ENCODE measurements around the gene DVL3. TPM values are rescaled to one million over a fixed set of nuclear protein-coding genes. Genes with fewer than 3 reads are reported as not detected.
"Not testable (repeated sequence)": the region's sequence is repeated elsewhere in the genome, so short reads cannot be mapped to it uniquely, and the experiment has no call there.

The DVL3 gene
- total and polyA plus RNA-seq, 4 donors = 8.6 to 26.3 (median 17.4) TPM

GRCh38 chr3:184160456-184160855, 5.3 kb downstream of the DVL3 start:
- 53% methylated on average over 2 of the region's 2 CpGs for WGBS
- no peaks in the 10 kb centered on the region for H3K27me3 ChIP-seq (ENCODE audit: control insufficient read depth in 4 of 4, insufficient read depth in 4 of 4, low read length in 3 of 4)
- DNase-seq (ENCODE audit: low spot score) = no peak
- H3K9ac ChIP-seq (ENCODE audit: low read depth in 1 of 2, low read length in 2 of 2) = no peak overlapping the region
- H3K4me3 ChIP-seq (ENCODE audit: low read depth in 1 of 3, low read length in 3 of 3) = no peak overlapping the region
- peaks cover 5 to 27% (median 21%) of the 10 kb centered on the region in 4 donors for H3K4me1 ChIP-seq (ENCODE audit: control insufficient read depth in 4 of 4, insufficient read depth in 4 of 4, low read length in 3 of 4)
- TF ChIP-seq FOXA1 (IDR thresholded peaks at IDR 0.05) (no peak), YY1 (IDR thresholded peaks at IDR 0.05) (no peak), TAF1 (conservative IDR thresholded peaks at IDR 0.05) (no peak), HNF4G (IDR thresholded peaks at IDR 0.05) (no peak), RAD21 (IDR thresholded peaks at IDR 0.05) (no peak), FOXA2 (IDR thresholded peaks at IDR 0.05) (no peak), RXRA (IDR thresholded peaks at IDR 0.05) (no peak), SP1 (IDR thresholded peaks at IDR 0.05) (no peak)
- H3K27ac ChIP-seq (ENCODE audit: low read depth in 1 of 2, low read length in 2 of 2) = no peak overlapping the region
- H3K9me3 ChIP-seq (ENCODE audit: control insufficient read depth in 4 of 4, low read length in 3 of 4) = no peaks in the 10 kb centered on the region
- H3K36me3 ChIP-seq (ENCODE audit: control insufficient read depth in 4 of 4, insufficient read depth in 3 of 4, low read depth in 1 of 4, low read length in 3 of 4) = peaks cover 7 to 20% (median 14%) of the 10 kb centered on the region in 4 donors

- DNase-seq (ENCODE audit: low spot score); H3K9me3 ChIP-seq (ENCODE audit: control insufficient read depth in 4 of 4, low read length in 3 of 4); H3K27ac ChIP-seq (ENCODE audit: low read depth in 1 of 2, low read length in 2 of 2); H3K9ac ChIP-seq (ENCODE audit: low read depth in 1 of 2, low read length in 2 of 2); H3K27me3 ChIP-seq (ENCODE audit: control insufficient read depth in 4 of 4, insufficient read depth in 4 of 4, low read length in 3 of 4); H3K4me3 ChIP-seq (ENCODE audit: low read depth in 1 of 3, low read length in 3 of 3): not testable (repeated sequence)
- peaks cover 5 to 13% (median 8%) of the 10 kb centered on the region in 4 donors for H3K4me1 ChIP-seq (ENCODE audit: control insufficient read depth in 4 of 4, insufficient read depth in 4 of 4, low read length in 3 of 4)
- H3K36me3 ChIP-seq (ENCODE audit: control insufficient read depth in 4 of 4, insufficient read depth in 3 of 4, low read depth in 1 of 4, low read length in 3 of 4) = peaks cover 10 to 41% (median 33%) of the 10 kb centered on the region in 4 donors
- 88% methylated on average over 8 of the region's 8 CpGs for WGBS
Observed at GRCh38 chr3:184162571-184163070, 7.4 kb downstream of the DVL3 start.

- 94% methylated on average over 16 of the region's 16 CpGs for WGBS
Observed at GRCh38 chr3:184164648-184165330, 9.6 kb downstream of the DVL3 start.

More at GRCh38 chr3:184164648-184165330, 9.6 kb downstream of the DVL3 start:
- Histone ChIP-seq H3K36me3 (ENCODE audit: control insufficient read depth in 4 of 4, insufficient read depth in 3 of 4, low read depth in 1 of 4, low read length in 3 of 4) (peaks cover 13 to 60% (median 44%) of the 10 kb centered on the region in 4 donors), H3K9me3 (ENCODE audit: control insufficient read depth in 4 of 4, low read length in 3 of 4) (no peaks in the 10 kb centered on the region), H3K27ac (ENCODE audit: low read depth in 1 of 2, low read length in 2 of 2) (no peak overlapping the region), H3K4me3 (ENCODE audit: low read depth in 1 of 3, low read length in 3 of 3) (no peak overlapping the region), H3K4me1 (ENCODE audit: control insufficient read depth in 4 of 4, insufficient read depth in 4 of 4, low read length in 3 of 4) (peaks cover 0 to 6% (median 2%) of the 10 kb centered on the region in 4 donors), H3K9ac (ENCODE audit: low read depth in 1 of 2, low read length in 2 of 2) (no peak overlapping the region), H3K27me3 (ENCODE audit: control insufficient read depth in 4 of 4, insufficient read depth in 4 of 4, low read length in 3 of 4) (no peaks in the 10 kb centered on the region)
- TF ChIP-seq EGR1 (IDR thresholded peaks at IDR 0.05; ENCODE audit: low read depth in 2 of 2) (no peak), REST (IDR thresholded peaks at IDR 0.05) (no peak), SP1 (IDR thresholded peaks at IDR 0.05) (no peak), HNF4G (IDR thresholded peaks at IDR 0.05) (no peak)
- no peak for DNase-seq (ENCODE audit: low spot score)
